Stomach (tissue), 9 donors: Measurements from ENCODE around the gene PLCB1. TPM values are rescaled to one million over a fixed set of nuclear protein-coding genes. Genes with fewer than 3 reads are reported as not detected.
"Not testable (repeated sequence)": the region's sequence is repeated elsewhere in the genome, so short reads cannot be mapped to it uniquely, and the experiment has no call there.

Experiments
- DNase-seq, 2 donors: peaks; one replicate each; pipeline versions ENCODE4 v3.0.0 to v3.0.0-alpha.2; 2013 to 2019
- H3K27ac ChIP-seq, 5 donors: fragments of 200-600 bp in 4 of 5; sonication (generic) in 4 of 5; one replicate each; pipeline ENCODE4 v1.5.1; 2013 to 2019; ENCODE audit warnings: mild to moderate bottlenecking in 1 of 5, moderate library complexity in 1 of 5
- H3K27me3 ChIP-seq, 3 donors: fragments of 200-600 bp; sonication (generic); one replicate each; pipeline ENCODE4 v1.5.1; 2017 to 2019; ENCODE audit warnings: mixed run types in 1 of 3
- H3K36me3 ChIP-seq, 4 donors: fragments of 200-600 bp; sonication (generic); 1 replicate in 3 of 4; 2 replicates in 1 of 4; pipeline ENCODE4 v1.5.1; 2016 to 2019
- H3K4me1 ChIP-seq, 4 donors: fragments of 200-600 bp; sonication (generic); one replicate each; pipeline ENCODE4 v1.5.1; 2016 to 2019
- H3K4me3 ChIP-seq, 4 donors: fragments of 200-600 bp; sonication (generic) in 3 of 4; one replicate each; pipeline ENCODE4 v1.5.1; 2016 to 2019; ENCODE audit warnings: mild to moderate bottlenecking in 1 of 4
- H3K9me3 ChIP-seq, 4 donors: fragments of 200-600 bp; sonication (generic); one replicate each; pipeline ENCODE4 v1.5.1; 2016 to 2019
- CTCF ChIP-seq, 7 experiments: fragments of 450-650 bp in 4 of 7; fragments of 200-600 bp in 3 of 7; sonication (generic) in 3 of 7; IDR thresholded peaks; one replicate each; pipeline ENCODE4 v1.5.1; 2016 to 2019; ENCODE audit warnings: antibody characterized with exemption in 7 of 7, control low read depth in 2 of 7, mild to moderate bottlenecking in 1 of 7
- EP300 ChIP-seq: sonication (generic); formaldehyde crosslinking; IDR thresholded peaks from one replicate; pipeline ENCODE4 v1.6.1; 2017; ENCODE audit warnings: antibody characterized with exemption
- POLR2A ChIP-seq, 4 donors: fragments of 450-650 bp; IDR thresholded peaks; one replicate each; pipeline ENCODE4 v1.6.1; 2016; ENCODE audit warnings: antibody characterized with exemption in 4 of 4, control low read depth in 2 of 4, mild to moderate bottlenecking in 1 of 4, moderate library complexity in 1 of 4
- POLR2AphosphoS5 ChIP-seq, 3 donors: sonication (generic); formaldehyde crosslinking; IDR thresholded peaks; one replicate each; pipeline ENCODE4 v1.6.1; 2016; ENCODE audit warnings: antibody characterized with exemption in 3 of 3
- WGBS, 5 donors: extraction: QIAGEN DNeasy Blood & Tissue Kit in 3 of 5; methylation state at CpG; one replicate each; pipeline versions ENCODE4 v1.1.5 to v1.1.7; 2013 to 2018; 5-methylcytosine and 5-hydroxymethylcytosine counted together
- intact Hi-C: fragments of 100-400 bp; cut with DNase I; formaldehyde crosslinking; loops from one replicate; pipeline ENCODE4 v1.15.1; 2023; ENCODE audit warnings: low total_unique reads
- polyA plus RNA-seq, 3 donors: library from polyadenylated mRNA; stranded (reverse); fragments of 200-250 nt; gene quantifications; one replicate each; pipeline ENCODE4 v1.2.3, GENCODE V29; 2013
- total RNA-seq, 5 donors: library from RNA; depleted of rRNA; stranded (reverse); fragments of >200 nt; gene quantifications; one replicate each; pipeline versions ENCODE4 v1.1.0 to v1.2.3, GENCODE V29; 2014 to 2016
- donor health status: healthy with polysubstance abuse.
- donor health status: Bipolar disorder and iron deficiency.
- donor health status: healthy.

The PLCB1 gene
- total and polyA plus RNA-seq, 8 donors, result 4.1 to 66.5 (median 11.7) TPM

DNA sequence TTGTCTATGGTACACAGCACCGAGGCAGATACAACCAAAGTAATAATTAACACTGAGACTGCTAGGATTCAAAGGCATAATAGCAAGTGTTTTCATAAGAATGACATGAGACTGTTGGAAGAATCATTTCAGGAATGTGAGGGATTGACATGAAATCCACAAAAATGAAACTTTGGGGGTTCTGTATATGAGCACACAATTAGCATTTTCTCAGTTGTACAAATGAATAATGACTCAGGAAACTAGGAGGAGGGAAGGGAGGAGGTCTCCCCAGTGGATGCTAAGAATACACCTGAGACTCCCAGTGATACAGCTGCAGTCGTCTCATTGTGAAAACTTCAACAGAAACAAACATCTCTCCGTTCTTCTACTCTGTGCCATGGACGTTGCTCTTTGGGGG, 508.4 kb downstream of the PLCB1 start:
- no peaks in the 10 kb centered on the region for H3K9me3 ChIP-seq
- no peaks in the 10 kb centered on the region for H3K4me1 ChIP-seq
- H3K4me3 ChIP-seq, result no peak overlapping the region
- H3K36me3 ChIP-seq, result no peaks in the 10 kb centered on the region
- DNase-seq, result no peak
- 79 to 89% (median 86%) methylated on average over 4 of the region's 4 CpGs for WGBS, 5 donors
- H3K27ac ChIP-seq, result no peak overlapping the region
- no peaks in the 10 kb centered on the region for H3K27me3 ChIP-seq
- intact Hi-C loops, result no loop called here
- TF ChIP-seq POLR2AphosphoS5 (IDR thresholded peaks at IDR 0.05), result no peak
- TF ChIP-seq CTCF (IDR thresholded peaks at IDR 0.05), result no peak
- no peak for TF ChIP-seq EP300
- TF ChIP-seq POLR2A (IDR thresholded peaks at IDR 0.05), result no peak

- WGBS, 5 donors, result 92 to 97% (median 93%) methylated on average over 1 of the region's 1 CpG
- no peaks in the 10 kb centered on the region for H3K36me3 ChIP-seq
- no peak for DNase-seq
- H3K27ac ChIP-seq, result no peak overlapping the region
- TF ChIP-seq EP300 (no peak), POLR2A (IDR thresholded peaks at IDR 0.05) (no peak), CTCF (IDR thresholded peaks at IDR 0.05) (no peak), POLR2AphosphoS5 (IDR thresholded peaks at IDR 0.05) (no peak)
- intact Hi-C loops, result no loop called here
- H3K9me3 ChIP-seq, result no peaks in the 10 kb centered on the region
- H3K27me3 ChIP-seq, result no peaks in the 10 kb centered on the region
- H3K4me3 ChIP-seq, result no peak overlapping the region
- H3K4me1 ChIP-seq, result peaks cover 0 to 15% (median 5%) of the 10 kb centered on the region in 4 donors
Measured at GRCh38 chr20:8642247-8642646, 510.2 kb downstream of the PLCB1 start.

GRCh38 chr20:8644468-8644867, 512.4 kb downstream of the PLCB1 start:
- DNase-seq, H3K9me3 ChIP-seq, H3K4me3 ChIP-seq, H3K27me3 ChIP-seq, H3K36me3 ChIP-seq, H3K27ac ChIP-seq, intact Hi-C loops: not testable (repeated sequence)
- 88 to 100% (median 93%) methylated on average over 1 to 11 of the region's 30 CpGs for WGBS, 5 donors
- peaks cover 0 to 27% (median 5%) of the 10 kb centered on the region in 4 donors for H3K4me1 ChIP-seq

GRCh38 chr20:8645326-8645725, 513.3 kb downstream of the PLCB1 start:
- 86 to 93% (median 90%) methylated on average over 1 of the region's 1 CpG for WGBS, 5 donors
- intact Hi-C loops, result no loop called here
- DNase-seq, result no peak

More at GRCh38 chr20:8645326-8645725, 513.3 kb downstream of the PLCB1 start:
- Histone ChIP-seq H3K27me3 (no peaks in the 10 kb centered on the region), H3K4me3 (no peak overlapping the region), H3K9me3 (no peaks in the 10 kb centered on the region), H3K36me3 (no peaks in the 10 kb centered on the region), H3K4me1 (peaks cover 0 to 27% (median 5%) of the 10 kb centered on the region in 4 donors), H3K27ac (peak overlapping the region in 1 of 5 donors; percentile 51)
- TF ChIP-seq POLR2AphosphoS5 (IDR thresholded peaks at IDR 0.05), result no peak
- no peak for TF ChIP-seq EP300
- TF ChIP-seq POLR2A (IDR thresholded peaks at IDR 0.05), result no peak
- no peak for TF ChIP-seq CTCF (IDR thresholded peaks at IDR 0.05)
